ENCODE results near the gene TBX15.

Gene TBX15

DNA sequence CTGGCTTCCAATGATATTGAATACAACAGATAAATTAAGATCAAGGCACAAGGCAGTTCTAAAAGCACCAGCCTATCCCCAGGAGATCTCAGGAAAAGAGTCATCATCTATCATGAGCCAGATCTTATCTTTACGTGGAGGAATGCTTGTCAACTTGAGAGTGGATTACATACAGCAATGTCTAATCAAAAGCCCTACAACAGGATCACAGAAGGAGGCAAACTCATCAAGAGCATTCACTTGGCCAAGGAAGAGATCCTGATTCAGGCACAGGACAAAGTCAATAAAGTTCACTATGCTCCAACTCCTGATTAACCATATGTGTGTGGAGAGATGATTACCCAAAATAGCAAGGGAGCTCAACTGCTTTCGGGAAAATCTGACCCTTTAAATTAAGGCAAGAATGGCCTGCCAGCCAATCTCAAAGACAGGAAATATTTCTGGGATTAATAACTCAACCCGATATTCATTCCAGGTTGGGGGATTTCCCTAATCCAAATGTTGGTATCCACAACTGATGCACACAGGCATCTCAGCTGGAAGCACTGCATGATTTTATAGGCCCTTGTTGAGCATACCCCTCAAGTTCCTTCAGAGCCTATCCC lies 33.7 kb downstream of the TBX15 start:
- Histone ChIP-seq H3K4me3 (ENCODE audit: insufficient read depth, low read length, poor library complexity, severe bottlenecking) (no peak overlapping the region), H3K79me2 (ENCODE audit: insufficient read depth, low read length) (no peaks in the 10 kb centered on the region), H3K9ac (ENCODE audit: low read length) (no peak overlapping the region), H3K27me3 (ENCODE audit: low read length) (no peaks in the 10 kb centered on the region), H4K20me1 (ENCODE audit: low read depth, low read length) (no peaks in the 10 kb centered on the region), H3K9me3 (ENCODE audit: insufficient read depth, low read length) (no peaks in the 10 kb centered on the region), H3K4me2 (ENCODE audit: low read depth, low read length, poor library complexity, severe bottlenecking) (no peak overlapping the region), H2AFZ (ENCODE audit: low read depth, low read length, severe bottlenecking) (no peak overlapping the region), H3K36me3 (ENCODE audit: low read length) (no peaks in the 10 kb centered on the region), H3F3A (ENCODE audit: insufficient read depth) (peaks cover 2% of the 10 kb centered on the region), H3K27ac (ENCODE audit: low read depth, low read length) (no peak overlapping the region), H3K9me2 (replicated peaks; ENCODE audit: insufficient read depth, low read length) (no peaks in the 10 kb centered on the region)
- TF ChIP-seq EZH2phosphoT487 (conservative IDR thresholded peaks at IDR 0.05; ENCODE audit: low read length): no peak
- TF ChIP-seq, protein P1, sequence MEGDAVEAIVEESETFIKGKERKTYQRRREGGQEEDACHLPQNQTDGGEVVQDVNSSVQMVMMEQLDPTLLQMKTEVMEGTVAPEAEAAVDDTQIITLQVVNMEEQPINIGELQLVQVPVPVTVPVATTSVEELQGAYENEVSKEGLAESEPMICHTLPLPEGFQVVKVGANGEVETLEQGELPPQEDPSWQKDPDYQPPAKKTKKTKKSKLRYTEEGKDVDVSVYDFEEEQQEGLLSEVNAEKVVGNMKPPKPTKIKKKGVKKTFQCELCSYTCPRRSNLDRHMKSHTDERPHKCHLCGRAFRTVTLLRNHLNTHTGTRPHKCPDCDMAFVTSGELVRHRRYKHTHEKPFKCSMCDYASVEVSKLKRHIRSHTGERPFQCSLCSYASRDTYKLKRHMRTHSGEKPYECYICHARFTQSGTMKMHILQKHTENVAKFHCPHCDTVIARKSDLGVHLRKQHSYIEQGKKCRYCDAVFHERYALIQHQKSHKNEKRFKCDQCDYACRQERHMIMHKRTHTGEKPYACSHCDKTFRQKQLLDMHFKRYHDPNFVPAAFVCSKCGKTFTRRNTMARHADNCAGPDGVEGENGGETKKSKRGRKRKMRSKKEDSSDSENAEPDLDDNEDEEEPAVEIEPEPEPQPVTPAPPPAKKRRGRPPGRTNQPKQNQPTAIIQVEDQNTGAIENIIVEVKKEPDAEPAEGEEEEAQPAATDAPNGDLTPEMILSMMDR (IDR thresholded peaks at IDR 0.05; ENCODE audit: insufficient read depth, low read length, poor library complexity, severe bottlenecking): no peak

DNA sequence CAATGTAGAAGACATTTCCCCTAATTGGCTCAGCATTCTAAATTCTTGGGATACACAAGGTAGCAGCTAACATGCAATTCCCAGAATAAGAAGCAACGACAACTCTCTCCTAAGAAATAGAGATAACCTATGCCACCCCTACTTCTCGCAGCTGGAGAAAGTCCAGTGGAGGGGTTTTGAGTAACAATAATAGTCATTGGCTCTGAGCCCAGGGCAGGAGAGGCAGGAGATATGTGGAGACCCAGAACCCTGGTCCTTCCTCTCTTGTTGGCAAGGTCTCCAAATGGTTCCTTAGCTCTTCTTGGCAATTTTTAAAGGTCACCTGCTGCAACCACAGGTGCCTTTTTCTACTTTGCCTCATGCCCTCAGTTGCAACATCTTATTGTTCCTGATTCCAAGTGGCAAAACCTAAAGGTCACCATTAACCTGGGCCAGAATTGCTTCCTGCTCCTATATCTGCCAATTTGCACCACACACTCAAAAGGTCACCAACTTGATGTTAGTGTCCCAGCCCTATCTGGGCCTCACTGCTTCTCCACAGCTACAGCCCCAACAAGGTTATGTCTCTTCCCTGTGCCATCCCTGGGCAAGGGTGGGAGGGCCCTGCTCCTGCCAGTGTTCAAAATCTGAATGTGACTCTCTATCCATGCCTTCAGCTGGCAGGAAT lies 36.7 kb downstream of the TBX15 start:
- Histone ChIP-seq H3K4me2 (ENCODE audit: low read depth, low read length, poor library complexity, severe bottlenecking) (no peak overlapping the region), H3K27ac (ENCODE audit: low read depth, low read length) (no peak overlapping the region), H3K9me2 (replicated peaks; ENCODE audit: insufficient read depth, low read length) (no peaks in the 10 kb centered on the region), H3F3A (ENCODE audit: insufficient read depth) (no peaks in the 10 kb centered on the region), H3K27me3 (ENCODE audit: low read length) (no peaks in the 10 kb centered on the region), H3K9ac (ENCODE audit: low read length) (no peak overlapping the region), H3K9me3 (ENCODE audit: insufficient read depth, low read length) (no peaks in the 10 kb centered on the region), H2AFZ (ENCODE audit: low read depth, low read length, severe bottlenecking) (no peak overlapping the region), H3K79me2 (ENCODE audit: insufficient read depth, low read length) (no peaks in the 10 kb centered on the region), H3K4me3 (ENCODE audit: insufficient read depth, low read length, poor library complexity, severe bottlenecking) (no peak overlapping the region), H4K20me1 (ENCODE audit: low read depth, low read length) (no peaks in the 10 kb centered on the region), H3K36me3 (ENCODE audit: low read length) (no peaks in the 10 kb centered on the region)
- TF ChIP-seq EZH2phosphoT487 (conservative IDR thresholded peaks at IDR 0.05; ENCODE audit: low read length): no peak
- TF ChIP-seq, protein P1 (IDR thresholded peaks at IDR 0.05; ENCODE audit: insufficient read depth, low read length, poor library complexity, severe bottlenecking): no peak

DNA sequence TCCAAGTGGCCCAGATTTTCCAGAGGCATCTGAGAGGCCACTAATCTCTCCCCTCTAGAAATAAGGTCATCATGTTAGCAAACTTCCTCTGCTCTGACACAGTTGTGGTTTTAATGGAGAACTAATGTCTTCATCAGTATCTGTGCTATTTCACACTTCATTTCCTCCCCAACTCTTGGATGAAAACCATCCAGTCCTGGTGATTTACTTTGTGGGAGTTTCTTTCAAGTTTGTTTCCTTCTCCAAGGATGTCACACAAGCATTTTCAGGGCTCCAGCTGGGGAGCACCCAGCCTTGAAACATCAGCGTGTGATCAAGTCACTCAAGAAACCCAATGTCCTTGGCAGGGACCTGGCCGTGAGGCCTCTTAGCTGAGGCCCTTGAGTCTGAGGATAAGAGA lies 38.8 kb downstream of the TBX15 start:
- no peak overlapping the region for H3K4me2 ChIP-seq (ENCODE audit: low read depth, low read length, poor library complexity, severe bottlenecking)
- no peak for TF ChIP-seq EZH2phosphoT487 (conservative IDR thresholded peaks at IDR 0.05; ENCODE audit: low read length)
- TF ChIP-seq, protein P1 (IDR thresholded peaks at IDR 0.05; ENCODE audit: insufficient read depth, low read length, poor library complexity, severe bottlenecking): no peak
- H3K27ac ChIP-seq (ENCODE audit: low read depth, low read length): no peak overlapping the region
- H3F3A ChIP-seq (ENCODE audit: insufficient read depth): no peaks in the 10 kb centered on the region
- H4K20me1 ChIP-seq (ENCODE audit: low read depth, low read length): no peaks in the 10 kb centered on the region
- no peaks in the 10 kb centered on the region for H3K79me2 ChIP-seq (ENCODE audit: insufficient read depth, low read length)
- no peaks in the 10 kb centered on the region for H3K27me3 ChIP-seq (ENCODE audit: low read length)
- H3K36me3 ChIP-seq (ENCODE audit: low read length): no peaks in the 10 kb centered on the region
- no peaks in the 10 kb centered on the region for H3K9me2 ChIP-seq (replicated peaks; ENCODE audit: insufficient read depth, low read length)
- H3K9me3 ChIP-seq (ENCODE audit: insufficient read depth, low read length): no peaks in the 10 kb centered on the region
- H3K9ac ChIP-seq (ENCODE audit: low read length): no peak overlapping the region
- H2AFZ ChIP-seq (ENCODE audit: low read depth, low read length, severe bottlenecking): no peak overlapping the region
- no peak overlapping the region for H3K4me3 ChIP-seq (ENCODE audit: insufficient read depth, low read length, poor library complexity, severe bottlenecking)

Data from SU-DHL-6 (cell line).